Loucy (cell line): ENCODE results near the gene NSDHL.

ENCODE experiments used
- H2AFZ ChIP-seq: fragments of 200-600 bp; sonication (generic); 2 replicates; pipeline ENCODE4 v1.6.0; 2016; ENCODE audit warnings: antibody characterized with exemption, mild to moderate bottlenecking, low read length, moderate library complexity
- H3F3A ChIP-seq: fragments of 200-600 bp; 2 replicates; pipeline ENCODE4 v1.6.0; 2016; ENCODE audit warnings: antibody characterized with exemption, low read depth, mild to moderate bottlenecking
- H3K27me3 ChIP-seq: fragments of 200-600 bp; sonication (generic); 2 replicates; pipeline ENCODE4 v1.6.1; 2014; ENCODE audit warnings: low read length, mild to moderate bottlenecking; ENCODE audit not compliant: insufficient read depth, poor library complexity, severe bottlenecking
- H3K36me3 ChIP-seq: fragments of 200-600 bp; sonication (generic); 2 replicates; pipeline ENCODE4 v1.6.1; 2016; ENCODE audit warnings: low read length; ENCODE audit not compliant: insufficient read depth
- H3K4me1 ChIP-seq: fragments of 200-600 bp; sonication (generic); 2 replicates; pipeline ENCODE4 v1.5.1; 2014; ENCODE audit warnings: low read length, mild to moderate bottlenecking; ENCODE audit not compliant: insufficient read depth, poor library complexity, severe bottlenecking
- H3K4me2 ChIP-seq: fragments of 200-600 bp; sonication (generic); 2 replicates; pipeline ENCODE4 v1.6.0; 2014; ENCODE audit warnings: antibody characterized with exemption, low read length, low read depth, mild to moderate bottlenecking; ENCODE audit not compliant: poor library complexity, severe bottlenecking
- H3K4me3 ChIP-seq: fragments of 200-600 bp; sonication (generic); 2 replicates; pipeline ENCODE4 v1.5.1; 2014; ENCODE audit warnings: low read length, mild to moderate bottlenecking, mixed read lengths; ENCODE audit not compliant: poor library complexity, severe bottlenecking
- H3K79me2 ChIP-seq: fragments of 200-600 bp; sonication (generic); 2 replicates; pipeline ENCODE4 v1.6.1; 2014; ENCODE audit warnings: low read length; ENCODE audit not compliant: insufficient read depth
- H3K9ac ChIP-seq: fragments of 200-600 bp; sonication (generic); 2 replicates; pipeline ENCODE4 v1.6.0; 2014; ENCODE audit warnings: mild to moderate bottlenecking, low read depth, low read length, moderate library complexity; ENCODE audit not compliant: poor library complexity, severe bottlenecking
- H3K9me2 ChIP-seq: fragments of 200-600 bp; sonication (generic); replicated peaks from 2 replicates; pipeline ENCODE4 v1.6.1; 2016; ENCODE audit warnings: low read depth, low read length, mixed read lengths
- H3K9me3 ChIP-seq: fragments of 200-600 bp; sonication (generic); 2 replicates; pipeline ENCODE4 v1.6.1; 2014; ENCODE audit warnings: mild to moderate bottlenecking, antibody characterized with exemption, low read length, low read depth; ENCODE audit not compliant: insufficient read depth
- H4K20me1 ChIP-seq: fragments of 200-600 bp; sonication (generic); 2 replicates; pipeline ENCODE4 v1.6.0; 2014; ENCODE audit warnings: antibody characterized with exemption, low read length, mild to moderate bottlenecking; ENCODE audit not compliant: insufficient read depth, poor library complexity, severe bottlenecking
- CTCF ChIP-seq: fragments of 200-600 bp; sonication (generic); conservative IDR thresholded peaks from 2 replicates; pipeline ENCODE4 v1.5.1; 2014; ENCODE audit warnings: mild to moderate bottlenecking, antibody characterized with exemption, low read length
- EZH2phosphoT487 ChIP-seq: fragments of 200-600 bp; IDR thresholded peaks from 2 replicates; pipeline ENCODE4 v1.6.1; 2018; ENCODE audit warnings: antibody characterized with exemption, mild to moderate bottlenecking, moderate library complexity, borderline replicate concordance

NSDHL gene

GRCh38 chrX:152845618-152846240 is 14.9 kb downstream of the NSDHL start:
- Histone ChIP-seq H3K79me2 (peaks cover 31% of the 10 kb centered on the region; the same call in 1 of the 2 replicates), H3K9me2 (no peaks in the 10 kb centered on the region), H3K9me3 (no peaks in the 10 kb centered on the region), H3F3A (no peaks in the 10 kb centered on the region), H3K4me3 (no peak overlapping the region), H3K4me1 (peaks cover 7% of the 10 kb centered on the region), H3K9ac (no peak overlapping the region), H3K4me2 (no peak overlapping the region), H2AFZ (no peak overlapping the region), H4K20me1 (peaks cover 5% of the 10 kb centered on the region), H3K36me3 (peaks cover 14% of the 10 kb centered on the region; the same call in 1 of the 2 replicates), H3K27me3 (no peaks in the 10 kb centered on the region)
- TF ChIP-seq CTCF, result no peak
- TF ChIP-seq EZH2phosphoT487, result no peak

GRCh38 chrX:152847281-152847680 is 16.4 kb downstream of the NSDHL start:
- Histone ChIP-seq H3K36me3 (peaks cover 27% of the 10 kb centered on the region; the same call in 1 of the 2 replicates), H3K9me3 (no peaks in the 10 kb centered on the region), H4K20me1 (peaks cover 5% of the 10 kb centered on the region), H3K79me2 (peaks cover 16% of the 10 kb centered on the region; the same call in 1 of the 2 replicates), H3K4me2 (no peak overlapping the region), H3K9ac (no peak overlapping the region), H2AFZ (no peak overlapping the region), H3K9me2 (no peaks in the 10 kb centered on the region), H3F3A (no peaks in the 10 kb centered on the region), H3K4me3 (no peak overlapping the region), H3K4me1 (peaks cover 7% of the 10 kb centered on the region), H3K27me3 (no peaks in the 10 kb centered on the region)
- no peak for TF ChIP-seq CTCF
- no peak for TF ChIP-seq EZH2phosphoT487

- H4K20me1 ChIP-seq, result no peaks in the 10 kb centered on the region
- H3K27me3 ChIP-seq, result no peaks in the 10 kb centered on the region
- H3K36me3 ChIP-seq, result peaks cover 34% of the 10 kb centered on the region; the same call in 1 of the 2 replicates
- H3K4me2 ChIP-seq, result no peak overlapping the region
- peaks cover 7% of the 10 kb centered on the region for H3K4me1 ChIP-seq
- H3K4me3 ChIP-seq, result no peak overlapping the region
- H2AFZ ChIP-seq, result no peak overlapping the region
- H3F3A ChIP-seq, result no peaks in the 10 kb centered on the region
- no peaks in the 10 kb centered on the region; the same call in 1 of the 2 replicates for H3K79me2 ChIP-seq
- H3K9ac ChIP-seq, result no peak overlapping the region
- no peaks in the 10 kb centered on the region for H3K9me2 ChIP-seq
- no peak for TF ChIP-seq CTCF
- no peak for TF ChIP-seq EZH2phosphoT487
- H3K9me3 ChIP-seq, result no peaks in the 10 kb centered on the region
These were observed 19.6 kb downstream of the NSDHL start for GRCh38 chrX:152850465-152850864.
